AG10803 (cell line): Measurements from ENCODE around the gene COL4A4.
A peak's percentile ranks its signal among the peaks of the same experiment; 100 is the strongest.

ENCODE experiments used
- DNase-seq: peaks from one replicate; pipeline ENCODE4 v3.0.0; 2010; ENCODE audit warnings: low read depth
- H3K4me3 ChIP-seq: 2 replicates; pipeline ENCODE4 v1.5.1; 2011; ENCODE audit warnings: mild to moderate bottlenecking, low read length, control low read depth
- TF ChIP-seq, protein P1 (sequence below): conservative IDR thresholded peaks from 2 replicates; pipeline ENCODE4 v1.5.1; 2011; ENCODE audit warnings: mild to moderate bottlenecking, low read length, control low read depth, inconsistent platforms

The COL4A4 gene

GRCh38 chr2:226973816-226974215, 190.2 kb downstream of the COL4A4 start:
- TF ChIP-seq, protein P1, sequence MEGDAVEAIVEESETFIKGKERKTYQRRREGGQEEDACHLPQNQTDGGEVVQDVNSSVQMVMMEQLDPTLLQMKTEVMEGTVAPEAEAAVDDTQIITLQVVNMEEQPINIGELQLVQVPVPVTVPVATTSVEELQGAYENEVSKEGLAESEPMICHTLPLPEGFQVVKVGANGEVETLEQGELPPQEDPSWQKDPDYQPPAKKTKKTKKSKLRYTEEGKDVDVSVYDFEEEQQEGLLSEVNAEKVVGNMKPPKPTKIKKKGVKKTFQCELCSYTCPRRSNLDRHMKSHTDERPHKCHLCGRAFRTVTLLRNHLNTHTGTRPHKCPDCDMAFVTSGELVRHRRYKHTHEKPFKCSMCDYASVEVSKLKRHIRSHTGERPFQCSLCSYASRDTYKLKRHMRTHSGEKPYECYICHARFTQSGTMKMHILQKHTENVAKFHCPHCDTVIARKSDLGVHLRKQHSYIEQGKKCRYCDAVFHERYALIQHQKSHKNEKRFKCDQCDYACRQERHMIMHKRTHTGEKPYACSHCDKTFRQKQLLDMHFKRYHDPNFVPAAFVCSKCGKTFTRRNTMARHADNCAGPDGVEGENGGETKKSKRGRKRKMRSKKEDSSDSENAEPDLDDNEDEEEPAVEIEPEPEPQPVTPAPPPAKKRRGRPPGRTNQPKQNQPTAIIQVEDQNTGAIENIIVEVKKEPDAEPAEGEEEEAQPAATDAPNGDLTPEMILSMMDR, result no peak
- DNase-seq, result no peak
- no peak overlapping the region for H3K4me3 ChIP-seq

DNA sequence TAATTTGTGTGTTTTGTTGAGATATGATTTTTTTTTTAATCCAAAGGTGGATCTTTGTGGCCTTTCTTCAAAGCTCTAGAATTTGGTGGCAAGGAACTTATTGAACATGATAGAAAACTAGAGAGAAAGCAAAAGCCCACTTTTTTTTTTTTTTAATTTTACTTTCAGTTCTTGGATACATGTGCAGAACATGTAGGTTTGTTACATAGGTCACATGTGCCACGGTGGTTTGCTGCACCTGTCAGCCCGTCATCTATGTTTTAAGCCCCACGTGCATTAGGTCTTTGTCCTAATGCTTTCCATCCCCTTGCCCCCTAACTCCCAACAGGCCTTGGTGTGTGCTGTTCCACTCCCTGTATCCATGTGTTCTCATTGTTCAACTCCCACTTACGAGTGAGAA, 192.2 kb downstream of the COL4A4 start:
- no peak overlapping the region for H3K4me3 ChIP-seq
- TF ChIP-seq, protein P1, result no peak
- no peak for DNase-seq

- TF ChIP-seq, protein P1, result no peak
- DNase-seq, result no peak
- peak overlapping the region; percentile 15 for H3K4me3 ChIP-seq
These were observed 192.9 kb downstream of the COL4A4 start for GRCh38 chr2:226971084-226971483.

DNA sequence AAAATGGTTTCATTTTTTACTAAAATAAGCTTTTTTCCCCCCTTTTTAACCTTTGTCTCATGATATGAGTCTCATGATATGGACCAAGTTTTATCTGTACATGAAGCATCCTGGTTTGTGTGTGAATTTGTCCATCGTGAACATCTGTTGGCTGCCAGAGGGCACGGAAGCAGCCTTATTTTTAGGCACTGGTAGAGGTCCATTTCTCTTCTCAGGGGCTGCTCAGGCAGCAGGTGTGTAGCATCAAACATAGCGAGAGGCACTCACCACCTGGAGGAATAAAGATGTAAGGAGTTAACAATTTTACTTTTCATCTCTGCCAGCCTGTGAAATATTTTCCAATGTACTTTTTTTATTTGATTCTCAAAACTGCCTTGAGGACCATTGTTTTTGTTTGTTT, 193.6 kb downstream of the COL4A4 start:
- DNase-seq, result no peak
- H3K4me3 ChIP-seq, result peak overlapping the region; percentile 15
- TF ChIP-seq, protein P1, result no peak

GRCh38 chr2:226969417-226970080, 194.5 kb downstream of the COL4A4 start:
- no peak overlapping the region for H3K4me3 ChIP-seq
- TF ChIP-seq, protein P1, result no peak
- peak; percentile 59 for DNase-seq

- H3K4me3 ChIP-seq, result no peak overlapping the region
- TF ChIP-seq, protein P1, result no peak
- DNase-seq, result no peak
These were observed 198.6 kb downstream of the COL4A4 start for GRCh38 chr2:226965376-226965775.

DNA sequence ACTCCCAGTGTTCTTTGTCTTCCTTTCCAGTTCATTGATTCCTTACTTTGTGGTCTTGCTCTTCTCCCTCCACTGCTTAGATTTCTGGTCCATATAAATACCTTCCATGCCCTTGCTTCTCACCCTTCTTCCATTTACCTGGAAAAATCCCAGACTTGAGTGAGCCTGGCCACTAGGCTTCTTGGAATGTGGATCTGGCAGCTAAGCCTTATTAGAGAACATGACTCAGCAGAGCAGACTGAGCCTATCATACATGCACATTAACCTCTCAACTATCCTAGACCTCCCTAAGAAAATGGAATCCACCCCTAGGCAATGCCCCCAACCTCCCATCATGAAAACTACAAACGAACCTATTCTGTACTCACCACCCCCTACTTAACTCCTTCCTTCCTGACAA, 200.5 kb downstream of the COL4A4 start:
- peak; percentile 83 for DNase-seq
- H3K4me3 ChIP-seq, result no peak overlapping the region
- TF ChIP-seq, protein P1, result peak; percentile 26; the same call in 1 of the 2 replicates
